Measurements from ENCODE around the gene ICA1L.

DNA sequence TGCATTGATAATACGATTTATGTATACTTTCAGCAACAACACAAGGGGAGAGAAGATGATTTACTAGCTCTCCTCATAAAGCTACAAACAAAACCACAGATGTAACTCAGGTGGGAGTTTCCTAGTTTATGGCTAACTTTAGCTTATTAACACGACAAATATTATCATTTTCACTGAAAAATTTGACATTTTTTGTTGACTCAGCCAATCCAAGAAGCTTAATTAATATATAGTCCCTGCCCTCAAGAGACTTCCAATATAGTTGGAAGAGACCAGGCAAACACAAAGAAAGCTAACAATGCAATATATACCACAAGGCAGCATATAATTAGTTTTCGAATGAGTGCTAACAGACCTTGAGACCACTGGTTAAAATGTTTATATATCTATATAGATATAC, 39.1 kb upstream of the ICA1L start:
- no peak for TF ChIP-seq EZH2phosphoT487 (IDR thresholded peaks at IDR 0.05; ENCODE audit: low read depth, severe bottlenecking, unreplicated experiment)
- TF ChIP-seq, protein P1, sequence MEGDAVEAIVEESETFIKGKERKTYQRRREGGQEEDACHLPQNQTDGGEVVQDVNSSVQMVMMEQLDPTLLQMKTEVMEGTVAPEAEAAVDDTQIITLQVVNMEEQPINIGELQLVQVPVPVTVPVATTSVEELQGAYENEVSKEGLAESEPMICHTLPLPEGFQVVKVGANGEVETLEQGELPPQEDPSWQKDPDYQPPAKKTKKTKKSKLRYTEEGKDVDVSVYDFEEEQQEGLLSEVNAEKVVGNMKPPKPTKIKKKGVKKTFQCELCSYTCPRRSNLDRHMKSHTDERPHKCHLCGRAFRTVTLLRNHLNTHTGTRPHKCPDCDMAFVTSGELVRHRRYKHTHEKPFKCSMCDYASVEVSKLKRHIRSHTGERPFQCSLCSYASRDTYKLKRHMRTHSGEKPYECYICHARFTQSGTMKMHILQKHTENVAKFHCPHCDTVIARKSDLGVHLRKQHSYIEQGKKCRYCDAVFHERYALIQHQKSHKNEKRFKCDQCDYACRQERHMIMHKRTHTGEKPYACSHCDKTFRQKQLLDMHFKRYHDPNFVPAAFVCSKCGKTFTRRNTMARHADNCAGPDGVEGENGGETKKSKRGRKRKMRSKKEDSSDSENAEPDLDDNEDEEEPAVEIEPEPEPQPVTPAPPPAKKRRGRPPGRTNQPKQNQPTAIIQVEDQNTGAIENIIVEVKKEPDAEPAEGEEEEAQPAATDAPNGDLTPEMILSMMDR (IDR thresholded peaks at IDR 0.05; ENCODE audit: poor library complexity), result no peak
